HG02798 (cell line): ENCODE measurements around the gene GOLGA3.
"Not testable (repeated sequence)": the region's sequence is repeated elsewhere in the genome, so short reads cannot be mapped to it uniquely, and the experiment has no call there.

Experiments used
- ATAC-seq: cut with Tn5 transposase; IDR thresholded peaks from one replicate; pipeline ENCODE4 v1.9.1; 2021; ENCODE audit warnings: mild to moderate bottlenecking; ENCODE audit not compliant: unreplicated experiment, poor library complexity

The GOLGA3 gene

DNA sequence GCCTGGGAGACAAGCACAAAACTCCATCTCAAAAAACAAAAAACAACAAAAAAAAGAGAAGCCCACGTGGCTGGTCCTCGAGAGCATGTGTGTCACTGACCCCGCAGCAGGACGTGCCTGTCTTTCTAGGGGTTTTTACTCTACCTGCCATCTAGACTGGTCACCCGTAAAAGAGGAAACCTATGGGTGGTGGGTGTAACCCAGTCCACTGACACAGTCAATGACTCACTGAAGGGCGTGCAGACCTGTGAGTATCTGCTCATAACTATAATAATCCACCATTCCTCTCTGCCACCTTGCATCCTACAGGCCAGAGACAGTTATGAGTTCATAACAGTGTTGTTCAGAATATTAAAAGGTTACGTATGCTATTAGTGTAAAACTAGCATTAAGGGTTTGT is 4.6 kb downstream of the GOLGA3 start:
- no peak for ATAC-seq

GRCh38 chr12:132818562-132818961 is 10.1 kb downstream of the GOLGA3 start:
- no peak for ATAC-seq

DNA sequence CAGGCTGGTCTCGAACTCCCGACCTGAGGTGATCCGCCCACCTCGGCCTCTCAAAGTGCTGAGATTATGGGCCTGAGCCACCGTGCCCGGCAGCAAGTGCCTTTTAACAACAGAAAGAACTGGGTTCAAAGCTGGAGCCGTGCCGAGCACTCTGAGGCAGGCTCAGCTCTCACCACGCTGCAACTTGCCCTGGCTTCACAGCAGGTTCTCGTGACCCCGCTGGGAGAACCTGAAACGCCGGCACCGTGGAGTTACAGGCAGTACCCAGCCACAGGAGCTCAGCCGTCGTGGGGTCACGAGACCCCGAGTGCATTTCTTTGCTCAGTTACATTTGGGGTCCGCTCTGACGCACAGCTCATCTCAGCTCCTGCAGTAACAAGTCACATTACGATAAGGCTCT is 14.4 kb downstream of the GOLGA3 start:
- ATAC-seq = no peak

DNA sequence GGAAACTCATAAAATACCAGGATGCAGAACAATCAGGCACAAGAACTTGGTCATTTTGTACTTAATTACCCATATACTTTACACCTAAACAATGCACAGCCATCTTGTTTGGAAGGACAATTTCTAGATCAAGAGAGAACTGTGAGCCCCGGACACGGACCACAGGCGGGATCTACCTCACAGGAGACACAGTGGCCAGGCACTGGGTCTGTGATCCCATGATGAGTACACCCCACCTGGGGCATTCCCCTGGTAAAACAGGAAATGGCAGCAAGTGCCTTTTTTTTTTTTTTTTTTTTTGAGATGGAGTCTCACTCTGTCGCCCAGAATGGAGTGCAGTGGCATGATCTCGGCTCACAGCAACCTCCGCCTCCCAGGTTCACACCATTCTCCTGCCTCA is 15.2 kb downstream of the GOLGA3 start:
- ATAC-seq = no peak

DNA sequence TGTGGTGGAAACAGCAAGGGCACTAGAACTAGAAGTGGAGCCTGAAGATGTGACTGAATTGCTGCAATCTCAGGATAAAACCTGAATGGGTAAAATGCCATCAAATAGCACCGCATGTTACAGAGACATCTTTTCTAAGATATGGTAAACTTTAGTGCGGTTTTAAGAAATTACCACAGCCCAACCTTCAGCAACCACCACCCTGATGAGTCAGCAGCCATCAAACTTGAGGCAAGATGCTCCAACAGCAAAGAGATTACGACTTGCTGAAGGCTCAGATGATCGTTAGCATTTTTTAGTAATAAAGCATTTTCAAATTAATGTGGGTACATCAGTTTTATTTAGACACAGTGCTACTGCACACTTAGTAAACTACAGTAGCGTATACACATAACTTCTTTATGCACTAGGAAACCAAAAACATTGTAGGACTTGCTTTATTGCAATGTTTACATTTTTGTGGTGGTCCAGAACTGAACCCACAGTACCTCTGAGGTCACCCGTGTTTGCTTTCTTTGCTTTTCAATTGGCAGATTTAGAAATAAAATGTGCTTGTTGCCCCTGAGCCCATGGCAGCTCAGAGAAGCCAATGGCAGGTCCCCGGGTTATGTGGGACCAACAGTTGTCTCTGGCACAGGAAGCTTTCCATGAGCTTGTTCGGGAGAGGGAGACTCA is 15.9 kb downstream of the GOLGA3 start:
- no peak for ATAC-seq

DNA sequence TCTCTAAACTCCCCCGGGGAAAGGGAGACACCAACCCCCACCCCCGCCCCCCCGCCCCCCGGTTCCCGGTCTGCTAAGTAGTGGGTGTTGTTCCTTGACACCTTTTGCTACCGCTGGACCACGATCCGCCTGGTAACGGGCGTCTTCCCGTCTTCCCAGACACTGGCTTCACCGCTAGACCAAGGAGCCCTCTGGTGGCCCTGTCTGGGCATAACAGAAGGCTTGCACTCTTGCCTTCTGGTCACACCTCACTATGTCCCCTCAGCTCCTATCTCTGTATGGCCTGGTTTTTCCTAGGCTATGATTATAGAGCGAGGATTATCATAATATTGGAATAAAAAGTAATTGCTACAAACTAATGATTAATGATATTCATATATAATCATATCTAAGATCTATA is 19.3 kb downstream of the GOLGA3 start:
- not testable (repeated sequence) for ATAC-seq

- ATAC-seq = no peak
Observed at GRCh38 chr12:132807295-132808092, 21.2 kb downstream of the GOLGA3 start.

DNA sequence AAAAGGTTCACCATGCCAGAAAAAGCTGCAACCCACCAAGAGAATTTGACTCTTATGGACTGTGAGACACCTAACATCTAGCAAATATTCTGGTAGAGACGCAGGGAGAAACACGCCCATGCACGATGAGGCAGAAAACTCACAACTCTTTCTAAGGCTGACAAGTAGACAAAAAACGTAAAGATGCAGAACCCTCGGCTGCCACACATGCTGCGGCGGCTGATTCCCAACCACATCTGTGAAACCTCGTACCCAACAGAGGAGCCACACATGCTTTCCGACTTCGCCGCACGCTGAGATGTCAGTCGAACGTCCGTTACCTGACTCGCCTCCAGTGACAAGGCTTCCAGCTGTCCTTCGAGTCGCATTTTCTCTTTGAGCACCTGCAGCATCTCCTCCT is 21.8 kb downstream of the GOLGA3 start:
- ATAC-seq = no peak

DNA sequence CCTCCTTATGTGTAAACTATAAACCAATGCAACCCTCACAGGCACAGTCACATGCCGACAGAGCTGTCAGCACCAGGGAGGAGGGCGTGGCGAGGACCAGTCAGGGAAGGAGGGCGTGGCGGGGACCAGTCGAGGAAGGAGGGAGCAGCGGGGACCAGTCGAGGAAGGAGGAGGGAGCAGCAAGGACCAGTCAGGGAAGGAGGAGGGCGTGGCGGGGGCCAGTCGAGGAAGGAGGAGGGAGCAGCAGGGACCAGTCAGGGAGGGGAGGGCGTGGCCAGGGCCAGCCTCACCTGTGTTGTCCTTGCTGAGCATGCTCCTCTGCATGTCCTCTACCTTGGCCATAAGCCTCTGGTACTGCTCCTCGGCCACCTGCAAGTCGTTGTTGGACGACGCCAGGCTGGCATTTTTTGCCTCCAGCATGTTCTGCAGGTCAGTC is 24.2 kb downstream of the GOLGA3 start:
- no peak for ATAC-seq

DNA sequence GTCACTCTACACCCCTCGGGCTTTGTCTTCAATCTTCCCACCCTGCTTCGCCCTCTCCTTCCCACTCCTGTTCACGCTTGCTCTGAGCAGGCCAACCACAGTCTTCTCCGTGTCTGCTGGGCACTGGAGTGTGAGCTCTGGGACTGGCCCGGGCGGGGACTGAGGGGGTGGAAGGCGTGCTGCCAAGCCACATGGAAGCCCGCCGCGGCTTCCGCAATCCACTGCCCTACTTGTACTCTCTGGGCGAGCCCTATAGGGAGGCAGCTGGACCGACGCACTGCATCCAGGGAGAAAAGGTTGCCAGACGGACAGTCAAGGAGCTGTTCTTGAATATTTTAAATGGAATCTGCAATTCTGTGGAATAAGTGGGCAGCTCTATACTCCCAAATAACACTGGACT is 24.8 kb downstream of the GOLGA3 start:
- ATAC-seq = no peak

GRCh38 chr12:132803125-132803524 is 25.5 kb downstream of the GOLGA3 start:
- no peak for ATAC-seq

DNA sequence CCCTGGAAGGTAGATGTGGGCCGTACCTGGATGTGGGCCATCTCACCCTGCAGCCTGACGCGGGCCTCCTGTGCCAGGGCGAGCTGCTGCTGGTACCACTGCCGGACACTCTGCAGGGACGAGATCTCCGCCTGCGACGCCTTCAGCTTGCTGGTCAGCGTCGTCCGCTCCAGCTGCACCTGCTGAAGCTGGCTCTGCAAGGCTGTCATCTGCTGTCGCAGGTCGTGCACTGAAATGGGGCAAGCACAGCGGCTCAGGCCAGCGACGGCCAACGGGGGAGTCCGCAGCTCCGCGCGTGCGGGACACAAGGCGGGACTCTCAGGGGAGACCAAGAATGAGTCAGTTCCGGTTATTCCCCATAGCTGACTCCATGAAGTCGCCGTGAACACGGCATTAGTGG is 26.9 kb downstream of the GOLGA3 start:
- no peak for ATAC-seq

DNA sequence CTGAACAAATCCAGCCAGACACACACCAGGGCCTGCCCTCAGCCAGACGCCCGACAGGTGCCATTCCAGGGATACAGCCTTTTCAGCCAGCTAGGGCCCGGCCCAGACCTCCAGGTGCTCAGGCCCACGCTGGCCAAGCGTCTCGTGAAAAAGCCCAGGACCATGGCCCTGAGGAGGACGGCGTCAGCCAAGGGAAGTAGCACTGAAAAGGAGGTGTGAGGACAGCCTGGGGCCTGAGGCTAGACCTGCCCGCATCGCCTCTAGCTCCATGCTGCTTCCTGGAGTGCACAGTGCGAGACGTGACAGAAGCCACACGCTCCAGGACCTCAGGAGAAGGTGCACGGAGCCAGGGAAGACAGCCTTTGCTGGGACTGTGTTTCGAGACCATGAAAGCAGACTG is 29.8 kb downstream of the GOLGA3 start:
- ATAC-seq = no peak

GRCh38 chr12:132797820-132798570 is 30.7 kb downstream of the GOLGA3 start:
- ATAC-seq = no peak

GRCh38 chr12:132795847-132796246 is 32.8 kb downstream of the GOLGA3 start:
- no peak for ATAC-seq

DNA sequence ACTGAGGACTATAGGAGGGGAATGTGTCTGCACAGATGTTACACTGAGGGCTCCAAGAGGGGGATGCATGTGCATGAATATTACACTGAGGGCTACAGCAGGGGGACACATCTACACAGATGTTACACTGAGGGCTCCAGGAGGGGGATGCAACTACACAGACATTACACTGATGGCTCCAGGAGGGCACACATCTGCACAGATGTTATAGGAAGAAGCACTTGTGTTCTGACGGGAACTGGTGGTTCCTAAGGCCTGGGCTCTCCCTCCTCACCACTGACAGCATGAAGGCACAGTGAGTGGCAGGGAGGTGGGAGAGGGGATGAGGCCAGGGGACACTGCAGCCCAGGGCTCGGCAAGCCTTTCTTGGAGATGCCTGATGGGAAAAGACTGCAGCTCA is 36.7 kb downstream of the GOLGA3 start:
- ATAC-seq = not testable (repeated sequence)

DNA sequence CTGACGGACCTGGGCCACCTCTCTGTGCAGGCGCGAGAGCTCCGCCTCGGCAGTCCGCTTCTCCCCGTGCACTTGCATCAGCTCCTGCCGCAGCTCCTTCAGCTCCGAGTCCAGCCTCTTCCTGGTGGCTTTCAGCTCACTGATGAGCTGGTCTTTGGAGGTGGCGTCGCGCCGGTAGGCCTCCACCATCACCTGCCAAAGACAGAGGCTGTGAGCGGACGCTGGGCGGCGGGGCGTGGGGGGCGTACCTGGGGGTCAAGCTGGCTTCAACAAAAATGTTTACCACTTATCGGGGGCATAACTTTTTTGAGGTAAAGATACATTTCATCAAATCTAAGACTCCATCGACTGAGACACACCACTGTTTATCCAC is 39.6 kb downstream of the GOLGA3 start:
- ATAC-seq = no peak

GRCh38 chr12:132788375-132789098 is 40.1 kb downstream of the GOLGA3 start:
- ATAC-seq = no peak

DNA sequence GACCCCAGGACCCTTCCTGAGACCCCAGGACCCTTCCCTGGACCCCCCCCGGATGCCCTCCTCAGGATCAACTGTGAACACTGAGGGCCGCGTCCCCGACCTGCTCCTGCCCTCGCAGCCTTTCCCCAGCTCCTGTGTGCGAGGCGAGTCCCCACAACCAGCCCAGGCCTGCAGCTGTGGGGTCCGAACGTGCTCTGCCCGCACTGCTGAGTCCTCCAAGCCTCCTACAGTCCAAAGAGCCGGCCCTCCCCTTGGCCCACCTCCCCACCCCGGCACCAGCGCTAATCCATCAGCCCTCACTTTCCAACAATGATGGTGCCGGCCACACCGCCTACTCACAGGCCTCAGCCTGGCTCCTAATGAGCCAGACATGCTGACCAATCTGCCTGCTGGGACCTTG is 40.8 kb downstream of the GOLGA3 start:
- ATAC-seq = no peak

DNA sequence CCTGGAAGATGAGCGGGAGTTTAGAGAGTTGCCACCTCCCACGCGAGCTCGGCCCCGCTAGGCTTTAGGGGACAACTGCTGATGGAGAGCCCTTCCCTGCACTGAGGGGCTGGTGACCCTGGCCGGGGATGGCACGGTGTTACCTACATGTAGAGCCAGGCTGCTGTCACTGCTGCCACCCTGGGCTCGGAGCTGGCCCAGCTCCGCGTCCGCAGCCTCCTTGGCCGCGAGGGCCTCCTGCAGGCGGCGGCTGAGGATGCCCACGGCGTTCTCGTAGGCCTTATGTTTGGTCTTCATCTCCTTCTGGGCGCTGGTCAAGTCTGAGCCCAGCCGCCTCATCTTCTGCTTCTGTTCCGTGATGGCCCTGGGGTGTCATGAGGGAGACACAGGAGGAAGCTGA is 42.5 kb downstream of the GOLGA3 start:
- ATAC-seq = no peak

GRCh38 chr12:132784580-132784979 is 44.1 kb downstream of the GOLGA3 start:
- ATAC-seq = no peak
